Myocyte (in vitro differentiated cells): ENCODE measurements around the gene FLCN. TPM values are rescaled to one million over a fixed set of nuclear protein-coding genes. Genes with fewer than 3 reads are reported as not detected.
"Not testable (repeated sequence)": the region's sequence is repeated elsewhere in the genome, so short reads cannot be mapped to it uniquely, and the experiment has no call there.

Source experiments
- DNase-seq: peaks from one replicate; pipeline ENCODE4 v3.0.0-alpha.2; 2012; ENCODE audit warnings: low read depth
- total RNA-seq: library from RNA; depleted of rRNA; stranded (reverse); fragments of >200 nt; gene quantifications from 2 replicates; pipeline ENCODE4 v1.2.3, GENCODE V29; 2014

FLCN gene
- total RNA-seq, 1 donor from 2014 or later = 66.4 TPM

DNA sequence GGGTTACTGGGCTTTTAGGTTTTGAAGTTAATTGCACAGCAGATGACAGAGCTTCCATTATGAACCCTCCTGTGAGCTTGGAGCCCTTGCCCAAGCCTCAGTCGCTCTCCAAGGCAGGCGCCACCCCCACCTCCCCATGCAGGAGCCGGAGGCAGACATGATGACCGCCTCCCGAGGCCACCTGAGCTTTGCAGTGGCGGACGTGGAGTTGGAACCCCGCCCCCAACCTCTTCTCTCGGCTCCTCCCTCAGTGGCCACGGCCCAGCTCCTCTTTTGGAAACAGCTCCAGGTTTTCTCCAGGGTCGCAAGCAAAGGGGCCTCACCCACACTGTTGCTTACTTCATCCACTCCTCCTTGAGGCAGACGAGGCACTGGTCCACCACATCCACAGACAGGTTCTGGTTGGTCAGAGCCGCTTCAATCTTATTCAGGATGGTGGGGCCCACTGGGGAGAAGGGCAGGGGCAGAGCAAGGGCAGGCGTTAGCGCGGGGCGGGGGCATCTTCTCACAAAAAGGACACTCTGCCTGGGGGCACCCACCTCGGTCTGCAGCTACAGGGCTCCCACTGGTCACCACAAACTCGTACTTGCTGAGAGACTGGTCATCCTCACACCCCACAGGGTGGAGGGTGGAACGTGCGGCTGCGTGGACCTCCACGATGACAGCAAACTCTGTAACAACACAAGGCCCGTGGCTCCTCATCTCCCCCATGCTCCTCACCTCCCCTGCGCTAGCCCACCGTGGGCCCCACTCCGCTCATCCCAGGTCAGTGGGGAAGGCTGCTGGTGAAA is 22.1 kb downstream of the FLCN start:
- DNase-seq = no peak

DNA sequence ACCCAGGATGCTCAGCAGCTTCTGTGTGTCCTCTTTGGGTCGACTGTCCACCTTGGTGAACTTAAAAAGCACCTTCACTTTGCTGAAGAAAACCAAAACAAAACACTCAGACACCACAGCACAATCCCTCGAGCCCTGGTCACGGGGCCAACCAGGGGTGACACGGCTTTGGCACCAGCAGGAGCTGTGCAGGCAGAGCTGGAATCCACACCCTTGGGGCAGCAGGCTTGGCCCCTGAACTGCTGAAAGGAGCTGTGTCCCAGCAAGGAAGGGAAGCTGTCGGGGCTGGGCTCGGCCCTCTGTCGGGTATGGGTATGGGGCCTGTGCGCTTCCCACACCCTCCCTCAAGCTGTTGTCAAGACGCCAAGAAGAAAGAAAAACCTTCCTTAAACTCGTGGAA is 23.2 kb downstream of the FLCN start:
- no peak for DNase-seq

DNA sequence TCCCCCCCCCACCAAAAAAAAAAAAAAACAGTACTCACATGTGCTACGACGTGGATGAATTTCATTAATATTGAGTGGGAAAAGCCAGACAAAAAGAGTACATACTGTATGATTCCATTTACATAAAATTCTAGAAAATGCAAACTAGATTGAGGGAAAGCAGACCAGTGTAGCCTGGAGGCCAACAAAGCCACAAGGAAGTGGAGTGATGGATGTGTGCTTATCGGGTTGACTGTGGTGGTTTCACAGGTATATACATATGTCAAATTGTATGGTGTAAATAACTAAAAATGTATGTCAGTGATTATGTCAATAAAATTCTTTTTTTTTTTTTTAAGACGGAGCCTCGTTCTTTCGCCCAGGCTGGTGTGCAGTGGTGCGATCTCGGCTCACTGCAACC is 29.0 kb downstream of the FLCN start:
- no peak for DNase-seq

DNA sequence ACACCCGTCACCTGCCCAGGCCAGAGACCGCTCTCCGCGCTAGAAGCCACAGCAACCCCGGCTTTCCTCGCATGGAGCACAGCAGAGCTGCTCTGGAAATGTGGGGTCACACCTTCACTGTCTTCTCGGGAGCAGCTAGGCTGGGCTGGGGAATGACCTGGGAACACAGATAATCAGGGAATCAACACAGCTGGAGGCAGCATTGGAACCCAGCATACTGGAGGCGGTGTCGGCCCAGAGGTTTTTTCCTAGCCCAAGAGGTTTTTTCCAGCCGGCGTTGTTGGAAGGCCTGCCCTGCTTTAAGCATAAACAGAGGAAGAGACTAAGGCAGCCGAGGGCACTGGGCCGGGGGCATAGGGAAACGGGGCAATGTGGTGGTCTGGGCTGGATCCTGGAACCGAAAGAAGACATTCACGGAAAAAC is 30.0 kb downstream of the FLCN start:
- DNase-seq = no peak

DNA sequence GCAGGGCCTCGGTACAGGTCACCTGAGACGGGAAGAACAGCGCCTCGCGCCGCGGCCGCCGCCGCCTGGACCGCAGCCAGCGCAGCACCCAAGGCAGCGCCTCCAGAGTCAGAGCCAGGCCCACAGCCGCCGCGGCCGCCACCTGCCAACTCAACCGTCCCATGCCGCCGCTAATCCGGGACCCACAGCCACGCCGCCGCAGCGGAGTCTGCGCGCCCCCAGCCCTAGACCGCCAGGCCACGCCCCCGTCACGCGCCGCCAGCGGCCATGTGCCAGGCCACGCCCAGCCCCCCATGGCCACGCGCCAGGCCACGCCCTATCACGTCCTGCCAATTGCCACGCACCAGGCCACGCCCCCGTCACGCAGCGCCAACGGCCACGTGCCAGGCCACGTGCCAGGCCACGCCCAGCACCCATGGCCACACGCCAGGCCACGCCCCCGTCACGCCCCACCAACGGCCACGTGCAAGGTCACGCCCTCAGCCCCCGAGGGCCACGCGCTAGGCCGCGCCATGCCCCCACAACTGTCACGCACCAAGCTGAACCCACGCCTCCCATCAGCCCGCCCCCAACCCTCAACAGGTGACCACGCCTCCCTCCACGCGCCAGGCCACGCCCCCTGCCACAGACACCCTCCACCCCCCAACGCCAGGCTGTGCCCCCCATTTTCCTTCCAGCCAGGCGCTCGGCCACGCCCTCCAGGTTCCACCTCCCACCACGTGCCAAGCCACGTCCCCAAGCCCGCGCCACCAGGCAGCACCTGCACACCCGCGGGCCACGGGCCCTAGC is 30.6 kb downstream of the FLCN start, which contains the start of gene PLD6:
Gene PLD6, minus strand, starts transcription at position 210 of the 789 bp plus-strand sequence. Its CDS starts 47 bp downstream, at position 163.
- DNase-seq = peak; percentile 87

DNA sequence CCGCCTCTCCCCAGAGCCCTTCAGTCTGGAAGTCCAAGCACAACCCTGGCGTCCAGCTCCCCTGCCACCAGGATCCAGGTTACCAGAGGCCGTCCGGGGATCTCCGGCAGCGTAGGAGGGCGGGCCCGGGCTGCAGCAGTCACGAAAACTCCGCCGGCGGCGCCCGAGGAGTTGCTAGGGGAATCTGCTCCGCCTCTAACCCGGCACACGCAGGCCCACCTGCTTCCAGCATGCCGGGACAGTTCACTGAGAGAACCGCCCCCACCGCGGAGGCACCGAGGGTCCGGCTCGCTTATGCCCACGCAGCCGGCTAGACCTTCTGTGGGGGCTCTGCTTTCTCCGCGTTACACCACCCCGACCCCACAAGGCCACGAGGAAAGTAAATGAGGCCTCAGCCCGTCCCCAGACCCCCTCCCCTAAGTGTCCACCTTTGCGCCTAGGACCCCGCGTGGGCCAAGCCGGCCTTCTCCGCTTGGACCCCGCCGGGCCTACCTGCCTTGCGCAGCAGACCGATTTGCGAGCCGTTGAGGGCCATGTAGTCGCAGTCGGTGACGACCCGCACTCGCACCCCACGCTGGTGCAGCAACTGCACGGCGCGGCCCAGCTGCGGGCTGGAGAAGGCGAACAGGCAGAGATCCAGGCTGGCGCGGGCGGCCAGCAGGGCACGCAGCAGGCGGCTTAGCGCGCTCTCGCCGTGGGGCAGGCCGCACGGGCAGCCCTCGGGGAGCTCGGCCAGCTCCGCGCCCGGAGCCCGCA is 31.4 kb downstream of the FLCN start:
- peak; percentile 82 for DNase-seq

DNA sequence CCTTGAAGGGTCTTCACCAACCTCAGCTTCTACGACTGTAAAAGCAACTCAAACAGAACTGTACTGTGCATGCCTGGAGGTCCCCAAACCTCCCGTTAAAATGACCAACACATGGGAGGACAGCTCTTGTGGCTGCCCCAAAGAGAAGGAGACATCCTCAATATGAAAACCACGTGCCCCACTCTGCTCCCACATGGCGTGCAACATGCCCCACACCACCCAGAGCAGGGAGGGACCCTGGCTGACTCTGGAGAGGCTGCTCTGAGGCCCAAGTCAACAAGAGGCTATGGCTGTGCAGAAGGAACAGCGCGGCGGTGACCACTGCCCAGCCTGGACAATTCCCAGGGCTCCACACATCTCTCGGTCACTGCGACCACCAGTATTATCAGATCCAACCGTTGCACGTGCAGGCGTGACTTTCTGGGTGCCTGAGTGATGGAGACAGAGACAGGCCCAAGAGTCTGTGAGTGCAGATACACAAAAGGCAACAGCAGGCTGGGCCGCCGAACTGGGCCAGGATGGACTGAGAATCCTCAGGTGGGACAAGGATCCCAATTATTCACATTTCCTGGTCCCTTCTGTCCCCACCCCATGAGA is 32.2 kb downstream of the FLCN start:
- no peak for DNase-seq

DNA sequence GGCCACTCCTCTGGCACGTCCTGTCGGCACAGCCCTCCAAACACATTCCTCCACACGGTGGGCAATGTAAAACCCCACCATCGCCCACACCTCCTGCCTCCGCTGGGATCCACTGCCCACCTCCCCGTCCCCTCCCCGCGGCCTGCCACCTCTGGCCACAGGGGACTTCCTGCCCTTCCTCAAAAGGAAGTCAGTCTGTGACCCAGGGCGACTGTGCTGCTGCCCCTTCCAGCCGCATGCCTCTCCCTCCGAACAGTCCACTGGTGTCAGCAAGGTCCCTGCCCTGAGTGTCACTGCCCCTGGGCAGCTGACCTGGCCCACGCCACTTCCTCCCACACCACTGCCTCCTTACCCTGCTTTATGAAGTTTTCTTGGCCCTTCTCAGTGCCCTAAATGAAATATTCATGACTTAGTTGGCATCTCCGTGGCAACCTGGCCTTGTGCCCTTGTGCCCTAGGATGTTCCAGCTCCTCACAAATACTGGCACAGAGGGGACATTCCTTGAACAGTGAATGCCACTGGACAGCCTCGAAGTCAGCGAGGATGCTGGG is 32.9 kb downstream of the FLCN start:
- no peak for DNase-seq

DNA sequence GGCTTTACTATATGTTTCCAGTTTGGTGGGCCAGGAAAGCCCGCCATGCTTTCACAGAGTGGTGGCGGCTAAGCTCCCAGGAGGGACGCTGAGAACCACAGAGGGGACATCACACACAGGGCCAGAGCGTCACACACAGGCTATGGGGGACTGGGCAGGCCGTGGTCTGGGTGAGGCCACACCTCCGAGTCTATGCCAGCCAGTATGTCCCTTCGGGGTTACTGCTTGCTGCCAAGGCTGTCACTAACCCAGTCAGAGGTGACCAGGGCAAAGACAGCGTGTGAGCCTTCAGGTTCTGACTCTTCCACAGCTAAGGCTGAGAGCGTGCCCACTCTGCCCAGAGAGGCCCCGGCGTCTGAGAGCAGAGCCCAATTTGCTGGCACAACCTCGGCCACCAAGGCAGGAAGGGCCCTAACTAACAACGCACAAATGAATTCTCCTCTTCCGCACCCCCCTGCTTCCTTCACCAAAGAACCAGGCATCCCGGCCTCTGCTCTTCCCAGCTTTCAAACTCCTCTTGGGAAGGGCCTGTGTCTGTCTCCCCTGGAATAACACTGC is 33.7 kb downstream of the FLCN start:
- DNase-seq = no peak

DNA sequence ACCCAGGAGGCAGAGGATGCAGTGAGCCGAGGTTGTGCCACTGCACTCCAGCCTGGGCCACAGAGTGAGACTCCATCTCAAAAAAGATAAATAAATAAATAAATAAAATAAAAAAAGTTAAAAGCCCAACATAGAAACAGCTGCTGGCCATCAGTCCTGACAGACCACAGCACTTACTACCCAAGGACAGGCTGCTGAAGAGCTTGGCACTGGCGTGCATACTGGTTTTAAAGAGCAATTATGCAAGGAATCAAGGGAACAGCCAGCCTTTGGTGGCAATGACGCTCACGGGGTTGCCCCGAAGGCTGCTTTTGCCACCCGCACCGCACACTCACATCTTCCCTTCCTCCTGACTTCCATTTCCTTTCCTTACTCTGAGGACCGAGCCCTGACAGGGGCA is 35.1 kb downstream of the FLCN start:
- DNase-seq = peak; percentile 73

DNA sequence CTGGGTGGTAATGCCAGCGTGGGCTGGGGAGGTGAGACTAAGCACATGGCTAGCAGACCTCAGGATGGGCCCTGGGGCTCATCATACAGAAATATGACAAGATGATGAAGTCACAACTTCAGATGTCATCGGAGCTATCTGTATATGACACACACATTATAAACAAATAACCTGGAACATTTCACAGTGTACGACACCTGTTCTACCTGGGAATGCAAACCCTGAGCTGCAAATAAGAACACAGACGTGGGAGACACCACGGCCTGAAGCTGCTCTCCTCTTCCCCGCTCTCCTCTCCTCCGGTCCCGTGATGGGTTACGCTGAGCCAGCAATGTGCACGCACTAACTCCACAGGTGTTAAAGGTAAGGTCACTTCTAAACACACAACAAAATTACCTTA is 35.7 kb downstream of the FLCN start:
- no peak for DNase-seq

DNA sequence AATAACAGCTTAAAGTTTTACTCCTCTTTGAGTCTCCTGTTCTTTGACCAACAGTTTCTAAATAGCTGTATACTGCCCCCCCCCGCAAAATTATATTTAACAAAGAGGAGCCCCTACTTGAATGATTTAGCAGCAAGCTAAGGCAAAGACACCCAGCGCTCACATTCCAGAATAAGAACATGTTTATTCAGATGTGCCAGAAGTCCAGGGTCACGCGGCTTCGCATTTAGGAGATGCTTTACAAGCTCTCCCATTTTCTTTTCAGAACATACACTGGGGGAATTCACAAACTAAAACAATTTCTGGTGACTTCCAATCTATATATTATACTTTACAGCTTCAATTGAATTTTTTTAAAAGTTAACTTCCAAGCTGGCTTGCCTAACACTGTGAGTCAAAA is 36.1 kb downstream of the FLCN start:
- no peak for DNase-seq

DNA sequence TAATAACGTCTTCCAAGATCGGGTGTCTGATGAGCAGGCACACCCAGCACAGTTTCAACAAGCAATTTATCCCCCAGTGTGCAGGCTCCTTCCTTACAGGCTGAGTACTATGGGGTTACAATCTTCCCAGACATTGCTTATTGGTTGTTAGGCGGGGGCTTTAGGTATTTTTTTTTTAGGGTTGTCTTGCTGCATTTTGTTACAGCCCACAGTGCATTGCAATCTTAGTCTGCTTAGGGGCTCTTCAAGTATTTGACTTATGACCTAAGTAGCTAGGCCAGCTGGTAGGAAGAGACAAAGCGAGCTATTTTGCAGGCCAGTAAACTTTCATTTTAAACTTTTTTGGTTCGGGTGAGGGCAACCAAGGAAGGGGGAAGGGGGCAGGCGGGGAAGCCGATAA is 36.7 kb downstream of the FLCN start:
- no peak for DNase-seq

DNA sequence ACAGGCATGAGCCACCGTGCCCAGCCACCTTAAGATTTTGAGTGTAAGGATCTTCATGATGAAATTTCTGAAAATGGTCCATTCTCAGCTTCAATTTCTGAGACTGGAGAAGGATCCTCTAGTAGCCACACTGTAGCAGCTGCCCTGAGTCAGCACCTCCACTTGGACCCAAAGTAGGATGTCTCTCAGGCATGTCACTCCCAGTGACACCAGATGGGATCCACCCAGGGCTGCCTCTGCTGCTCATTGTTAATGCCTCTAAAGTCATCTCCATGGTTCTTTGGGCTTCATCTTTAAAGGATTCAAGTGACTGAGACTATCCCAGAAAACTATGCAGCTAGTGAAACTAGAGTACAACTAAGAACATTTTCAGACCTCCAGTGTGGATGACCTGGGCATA is 38.7 kb downstream of the FLCN start:
- DNase-seq = peak; percentile 70

DNA sequence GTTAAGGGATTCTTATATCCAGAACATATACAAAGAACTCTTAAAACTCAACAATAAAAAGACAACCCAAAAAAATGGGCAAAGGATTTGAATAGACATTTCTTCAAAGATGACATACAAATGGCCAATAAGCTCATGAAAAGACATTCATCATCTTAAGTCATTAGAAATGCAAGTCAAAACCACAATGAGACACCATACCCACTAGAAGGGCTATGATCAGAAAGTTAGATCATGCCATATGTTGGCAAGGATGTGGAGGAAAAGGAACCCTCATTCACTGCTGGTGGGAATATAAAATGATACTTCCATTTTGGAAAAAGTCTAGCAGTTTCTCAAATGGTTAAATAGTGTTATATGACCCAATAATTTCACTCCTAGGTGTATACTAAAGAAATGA is 40.2 kb downstream of the FLCN start:
- DNase-seq = peak; percentile 50

DNA sequence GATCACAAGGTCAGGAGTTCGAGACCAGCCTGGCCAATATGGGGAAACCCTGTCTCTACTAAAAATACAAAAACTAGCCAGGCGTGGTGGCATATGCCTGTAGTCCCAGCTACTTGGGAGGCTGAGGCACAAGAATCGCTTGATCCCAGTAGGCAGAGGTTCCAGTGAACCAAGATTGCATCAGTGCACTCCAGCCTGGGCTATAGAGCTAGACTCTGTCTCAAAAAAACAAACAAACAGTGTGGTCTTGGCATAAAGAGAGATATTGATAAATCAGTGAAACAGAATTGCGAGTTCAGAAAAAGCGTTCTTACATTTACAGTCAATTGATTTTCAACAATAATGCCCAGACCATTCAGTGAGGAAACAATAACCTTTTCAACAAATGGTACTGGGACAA is 41.5 kb downstream of the FLCN start:
- not testable (repeated sequence) for DNase-seq

DNA sequence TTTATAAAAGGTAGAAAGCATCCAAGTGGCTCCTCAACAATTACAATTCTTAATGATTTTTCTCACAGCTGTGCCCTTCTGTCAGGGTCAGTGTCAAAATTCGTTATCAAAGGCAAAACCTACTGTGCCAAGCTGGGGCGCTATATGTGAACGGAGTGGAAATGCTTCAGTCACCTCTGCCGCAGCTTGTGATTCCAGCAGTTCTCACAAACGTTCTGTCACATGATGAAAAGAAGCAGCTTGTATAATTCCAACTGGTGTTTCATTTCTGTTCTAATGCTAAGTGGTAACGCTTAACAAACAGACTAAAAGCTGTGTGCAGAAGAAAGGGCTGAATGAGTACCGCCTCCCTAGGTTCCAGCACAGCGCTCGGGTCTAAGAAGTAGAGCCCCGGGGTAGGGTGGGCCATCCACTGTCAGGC is 45.0 kb downstream of the FLCN start:
- DNase-seq = peak; percentile 58

DNA sequence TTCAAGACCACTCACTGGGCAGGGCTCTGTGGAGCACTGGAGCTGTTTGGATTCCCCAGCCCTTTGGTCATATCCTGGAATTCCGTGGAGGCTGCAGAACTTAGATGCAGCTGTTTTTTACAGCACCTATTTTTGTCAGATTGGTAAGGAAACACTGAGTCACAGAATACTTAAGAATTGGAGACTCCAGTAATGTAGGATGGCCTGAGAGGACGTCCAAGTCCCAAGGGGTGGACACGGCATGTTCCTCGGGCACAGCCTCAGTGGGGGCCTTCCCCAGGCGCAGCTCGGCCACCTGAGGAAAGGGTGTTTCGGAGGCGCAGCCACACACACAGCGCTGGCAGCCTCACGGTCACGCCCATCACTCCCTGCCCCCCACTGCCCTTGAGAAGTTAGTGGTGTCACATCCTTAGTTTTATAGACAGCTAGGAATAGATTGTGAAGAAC is 45.6 kb downstream of the FLCN start:
- DNase-seq = peak; percentile 97

DNA sequence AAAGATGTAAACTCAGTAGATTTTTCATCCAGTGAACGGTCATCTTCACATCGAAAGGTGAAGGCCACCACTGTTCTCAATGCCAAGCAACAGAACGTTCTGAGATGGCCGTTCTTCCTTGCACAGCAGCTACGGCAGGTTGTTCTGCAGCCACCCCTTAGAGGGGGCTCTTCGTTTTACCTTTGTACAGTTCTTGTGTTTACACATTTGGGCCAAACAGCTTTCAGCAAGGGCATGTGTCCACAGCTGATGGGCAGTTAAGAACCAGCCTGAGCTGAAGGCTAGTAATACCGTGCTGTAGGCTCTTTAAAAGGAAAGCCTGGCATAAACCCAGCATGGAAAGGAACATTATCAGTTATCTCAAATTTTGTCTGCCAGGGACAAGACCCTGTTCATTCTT is 46.8 kb downstream of the FLCN start:
- peak; percentile 54 for DNase-seq

DNA sequence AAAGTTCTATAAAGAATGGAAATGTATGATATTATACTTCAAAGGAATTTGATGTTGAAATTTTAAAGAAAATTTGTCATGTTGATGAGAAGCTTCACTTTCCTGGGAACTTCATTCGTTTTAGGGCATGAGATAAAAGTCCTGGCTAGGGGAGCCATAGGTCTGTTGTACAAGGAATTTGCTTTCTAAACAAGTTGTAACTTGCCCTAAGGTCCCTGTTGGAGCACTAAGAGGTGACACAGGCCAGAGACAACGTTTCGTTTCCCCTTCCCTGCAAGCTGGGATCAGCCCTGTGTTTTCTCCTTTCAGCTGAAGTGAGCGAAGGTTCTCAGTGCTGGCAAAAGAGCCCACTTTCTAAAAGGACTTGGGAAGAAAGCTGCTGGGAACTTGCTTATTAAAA is 47.4 kb downstream of the FLCN start:
- DNase-seq = no peak

DNA sequence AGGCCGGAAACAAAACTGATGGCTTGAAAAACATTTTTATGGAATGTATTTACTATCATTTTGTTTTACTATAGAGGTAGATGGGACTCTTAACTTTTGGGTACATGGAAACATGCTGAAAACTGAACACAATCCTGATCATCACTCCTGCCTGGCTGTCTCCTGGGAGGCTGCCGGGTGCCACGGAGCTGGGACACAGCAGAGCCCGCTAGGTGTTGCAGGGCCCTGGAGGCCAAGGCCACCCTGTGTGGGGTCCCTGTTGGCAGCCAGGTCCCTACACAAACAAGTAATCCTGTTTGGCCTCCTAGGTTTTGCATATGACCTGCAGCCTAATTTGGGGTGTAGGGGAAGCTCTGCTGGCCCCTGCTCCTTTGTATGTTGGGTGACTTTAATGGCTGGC is 48.4 kb downstream of the FLCN start:
- DNase-seq = no peak
